ENCODE results near the gene RUFY1. TPM values are rescaled to one million over a fixed set of nuclear protein-coding genes. Genes with fewer than 3 reads are reported as not detected.

The RUFY1 gene
- total RNA-seq, 1 experiment from 2014 or later, result 34.0 TPM

DNA sequence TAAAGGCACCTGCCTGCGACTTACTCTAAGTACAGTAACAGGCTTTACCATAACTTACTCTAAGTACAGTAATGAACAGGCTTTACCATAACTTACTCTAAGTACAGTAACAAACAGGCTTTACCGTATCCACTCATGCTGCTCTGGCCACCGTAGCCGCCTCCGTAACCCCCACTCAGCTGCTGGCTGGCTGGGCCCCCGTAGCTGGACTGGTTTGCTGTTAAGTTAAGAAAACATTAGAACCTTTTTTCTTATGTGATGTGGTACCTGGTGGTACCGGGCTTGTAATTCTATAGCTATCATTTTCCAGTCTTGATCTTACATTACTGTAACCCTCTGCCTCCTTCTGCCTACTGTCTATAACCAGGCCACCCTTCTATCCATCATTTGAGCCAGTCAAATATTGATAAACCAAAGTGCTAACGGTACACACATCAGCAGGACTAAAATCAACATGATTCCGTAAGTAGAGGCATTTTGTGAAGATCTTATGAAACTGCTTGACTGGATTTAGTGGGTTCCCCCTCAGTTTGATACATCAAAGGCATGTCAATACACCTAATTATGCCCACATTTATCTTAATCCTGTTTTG is 65.7 kb downstream of the RUFY1 start:
- POLR2A ChIA-PET, result interaction anchor here (0.6 kb wide), 1 partner anchor 473 kb away, joined by 4 read pairs; no protein-coding TSS in a partner anchor
- peaks cover 92% of the 10 kb centered on the region for H3K36me3 Mint-ChIP-seq
- peak overlapping the region; percentile 77 for H3K27ac Mint-ChIP-seq
- H3K9me3 Mint-ChIP-seq, result no peaks in the 10 kb centered on the region
- H3K27me3 Mint-ChIP-seq (ENCODE audit: low read depth), result no peaks in the 10 kb centered on the region
- TF ChIP-seq ZNF671 (CRISPR knock-in tag; IDR thresholded peaks at IDR 0.05), result peak; percentile 37; the same call in 1 of the 2 replicates
- no peak for TF ChIP-seq NR3C1 (CRISPR knock-in tag; conservative IDR thresholded peaks at IDR 0.05; ENCODE audit: low read depth)
- TF ChIP-seq, protein P1, sequence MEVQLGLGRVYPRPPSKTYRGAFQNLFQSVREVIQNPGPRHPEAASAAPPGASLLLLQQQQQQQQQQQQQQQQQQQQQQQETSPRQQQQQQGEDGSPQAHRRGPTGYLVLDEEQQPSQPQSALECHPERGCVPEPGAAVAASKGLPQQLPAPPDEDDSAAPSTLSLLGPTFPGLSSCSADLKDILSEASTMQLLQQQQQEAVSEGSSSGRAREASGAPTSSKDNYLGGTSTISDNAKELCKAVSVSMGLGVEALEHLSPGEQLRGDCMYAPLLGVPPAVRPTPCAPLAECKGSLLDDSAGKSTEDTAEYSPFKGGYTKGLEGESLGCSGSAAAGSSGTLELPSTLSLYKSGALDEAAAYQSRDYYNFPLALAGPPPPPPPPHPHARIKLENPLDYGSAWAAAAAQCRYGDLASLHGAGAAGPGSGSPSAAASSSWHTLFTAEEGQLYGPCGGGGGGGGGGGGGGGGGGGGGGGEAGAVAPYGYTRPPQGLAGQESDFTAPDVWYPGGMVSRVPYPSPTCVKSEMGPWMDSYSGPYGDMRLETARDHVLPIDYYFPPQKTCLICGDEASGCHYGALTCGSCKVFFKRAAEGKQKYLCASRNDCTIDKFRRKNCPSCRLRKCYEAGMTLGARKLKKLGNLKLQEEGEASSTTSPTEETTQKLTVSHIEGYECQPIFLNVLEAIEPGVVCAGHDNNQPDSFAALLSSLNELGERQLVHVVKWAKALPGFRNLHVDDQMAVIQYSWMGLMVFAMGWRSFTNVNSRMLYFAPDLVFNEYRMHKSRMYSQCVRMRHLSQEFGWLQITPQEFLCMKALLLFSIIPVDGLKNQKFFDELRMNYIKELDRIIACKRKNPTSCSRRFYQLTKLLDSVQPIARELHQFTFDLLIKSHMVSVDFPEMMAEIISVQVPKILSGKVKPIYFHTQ (CRISPR knock-in tag; IDR thresholded peaks at IDR 0.05), result 0 out of 2 replicates have a peak, but pooled peaks have one; percentile 31
- no peak for TF ChIP-seq SMAD4 (CRISPR knock-in tag; IDR thresholded peaks at IDR 0.05)
- TF ChIP-seq CREM (CRISPR knock-in tag; IDR thresholded peaks at IDR 0.05), result no peak
- CTCF ChIA-PET, result no interaction called here
- ATAC-seq (no peak), DNase-seq (ENCODE audit: low spot score) (no peak)
- no peak overlapping the region for H3K4me3 Mint-ChIP-seq
- peaks cover 36% of the 10 kb centered on the region for H3K4me1 Mint-ChIP-seq

DNA sequence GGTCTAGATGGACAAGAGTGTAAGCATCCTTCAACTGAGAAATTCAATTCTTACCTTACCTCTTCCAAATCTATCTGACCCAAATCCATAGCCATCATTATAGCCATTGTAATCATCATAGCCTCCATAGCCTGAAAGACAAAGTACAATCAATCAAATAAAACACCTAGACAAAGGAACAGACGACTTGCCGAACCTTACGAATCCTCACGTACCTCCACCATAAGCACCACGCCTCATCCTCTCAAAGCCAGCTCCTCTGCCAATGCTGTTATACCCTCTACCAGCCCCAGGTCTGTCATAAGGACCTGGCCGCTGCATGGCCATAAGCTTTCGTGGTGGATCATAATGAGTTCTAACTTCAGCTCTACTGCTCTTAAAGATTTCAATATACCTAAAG is 67.6 kb downstream of the RUFY1 start:
- peaks cover 94% of the 10 kb centered on the region for H3K36me3 Mint-ChIP-seq
- ATAC-seq (no peak), DNase-seq (ENCODE audit: low spot score) (no peak)
- no peak for TF ChIP-seq TP53 (CRISPR knock-in tag; IDR thresholded peaks at IDR 0.05)
- TF ChIP-seq ZNF121 (CRISPR knock-in tag; IDR thresholded peaks at IDR 0.05), result no peak
- TF ChIP-seq ZNF423 (CRISPR knock-in tag; IDR thresholded peaks at IDR 0.05), result no peak
- no peak for TF ChIP-seq FOXJ3 (CRISPR knock-in tag; IDR thresholded peaks at IDR 0.05; ENCODE audit: borderline replicate concordance)
- TF ChIP-seq IRF2 (CRISPR knock-in tag; IDR thresholded peaks at IDR 0.05; ENCODE audit: borderline replicate concordance, low read depth), result no peak
- TF ChIP-seq ZNF671 (CRISPR knock-in tag; IDR thresholded peaks at IDR 0.05), result no peak
- TF ChIP-seq, protein P2, sequence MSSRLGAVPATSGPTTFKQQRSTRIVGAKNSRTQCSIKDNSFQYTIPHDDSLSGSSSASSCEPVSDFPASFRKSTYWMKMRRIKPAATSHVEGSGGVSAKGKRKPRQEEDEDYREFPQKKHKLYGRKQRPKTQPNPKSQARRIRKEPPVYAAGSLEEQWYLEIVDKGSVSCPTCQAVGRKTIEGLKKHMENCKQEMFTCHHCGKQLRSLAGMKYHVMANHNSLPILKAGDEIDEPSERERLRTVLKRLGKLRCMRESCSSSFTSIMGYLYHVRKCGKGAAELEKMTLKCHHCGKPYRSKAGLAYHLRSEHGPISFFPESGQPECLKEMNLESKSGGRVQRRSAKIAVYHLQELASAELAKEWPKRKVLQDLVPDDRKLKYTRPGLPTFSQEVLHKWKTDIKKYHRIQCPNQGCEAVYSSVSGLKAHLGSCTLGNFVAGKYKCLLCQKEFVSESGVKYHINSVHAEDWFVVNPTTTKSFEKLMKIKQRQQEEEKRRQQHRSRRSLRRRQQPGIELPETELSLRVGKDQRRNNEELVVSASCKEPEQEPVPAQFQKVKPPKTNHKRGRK (CRISPR knock-in tag; IDR thresholded peaks at IDR 0.05; ENCODE audit: borderline replicate concordance), result no peak
- TF ChIP-seq EMX1 (CRISPR knock-in tag; IDR thresholded peaks at IDR 0.05), result no peak
- TF ChIP-seq, protein P3, sequence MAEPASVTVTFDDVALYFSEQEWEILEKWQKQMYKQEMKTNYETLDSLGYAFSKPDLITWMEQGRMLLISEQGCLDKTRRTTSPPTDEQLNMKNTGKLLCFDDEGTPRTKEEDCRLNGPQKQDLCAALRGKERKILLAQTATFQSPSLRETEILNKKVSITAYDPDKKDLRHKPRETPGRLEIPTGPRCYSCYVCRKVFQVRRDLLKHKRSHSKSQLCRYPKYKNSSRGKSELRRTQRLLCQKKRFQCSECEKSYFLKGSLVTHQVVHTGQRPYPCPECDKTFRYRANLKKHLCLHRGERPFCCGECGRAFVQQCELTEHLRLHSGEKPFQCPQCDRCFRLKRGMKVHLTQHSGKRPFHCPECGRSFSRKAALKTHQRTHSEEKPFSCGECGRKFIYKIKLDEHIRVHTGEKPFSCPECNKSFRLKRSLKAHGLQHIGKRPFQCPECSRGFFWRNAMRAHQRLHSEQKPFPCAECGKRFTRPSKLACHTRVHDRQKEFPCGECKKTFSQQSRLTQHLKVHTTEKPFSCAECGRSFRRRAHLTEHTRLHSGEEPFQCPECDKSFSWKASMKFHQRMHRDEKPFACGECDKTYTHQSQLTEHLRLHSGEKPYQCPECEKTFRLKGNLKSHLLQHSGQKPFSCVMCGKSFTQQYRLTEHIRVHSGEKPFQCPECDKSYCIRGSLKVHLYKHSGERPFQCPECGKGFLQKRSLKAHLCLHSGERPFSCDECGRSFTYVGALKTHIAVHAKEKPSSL (CRISPR knock-in tag; conservative IDR thresholded peaks at IDR 0.05), result no peak
- TF ChIP-seq NR1H2 (CRISPR knock-in tag; IDR thresholded peaks at IDR 0.05), result no peak
- no peak for TF ChIP-seq ESRRA (CRISPR knock-in tag; IDR thresholded peaks at IDR 0.05; ENCODE audit: borderline replicate concordance)
- no peak overlapping the region for H3K4me3 Mint-ChIP-seq
- ChIA-PET CTCF (interaction anchor here (0.6 kb wide), 1 partner anchor 1557 kb away, joined by 3 read pairs; no protein-coding TSS in a partner anchor), POLR2A (no interaction called here)
- H3K27me3 Mint-ChIP-seq (ENCODE audit: low read depth), result no peaks in the 10 kb centered on the region
- peaks cover 41% of the 10 kb centered on the region for H3K4me1 Mint-ChIP-seq
- no peaks in the 10 kb centered on the region for H3K9me3 Mint-ChIP-seq
- H3K27ac Mint-ChIP-seq, result peak overlapping the region; percentile 47

DNA sequence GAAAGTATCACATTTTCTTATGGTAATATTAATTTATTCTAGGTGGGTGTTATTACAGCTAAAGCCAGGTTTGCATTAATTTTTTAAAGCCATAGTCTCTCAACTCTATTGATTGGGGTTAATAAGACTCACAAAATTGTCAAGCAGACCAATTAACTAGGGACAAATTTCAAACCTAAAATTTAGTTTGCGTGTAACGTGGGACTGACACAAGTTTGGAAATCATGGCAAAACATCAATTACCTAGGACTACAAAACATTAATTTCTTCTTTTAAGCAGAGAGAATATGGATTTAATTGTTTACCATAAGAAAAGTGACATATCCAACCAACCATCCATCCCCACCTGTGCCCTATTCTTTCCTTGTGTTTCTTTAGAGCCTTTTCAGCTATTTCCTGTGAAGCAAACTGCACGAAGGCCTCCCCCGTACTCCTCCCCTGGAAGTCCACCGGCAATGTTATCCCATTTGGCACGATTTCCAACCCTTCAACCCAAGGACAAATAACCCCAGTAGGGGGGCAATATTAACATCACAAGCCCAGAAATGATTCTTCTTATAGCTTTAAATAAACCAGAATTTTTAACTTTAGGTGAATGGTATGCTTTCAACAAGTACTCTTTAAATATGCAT is 68.7 kb downstream of the RUFY1 start:
- Mint-ChIP-seq H3K4me1 (peaks cover 42% of the 10 kb centered on the region), H3K36me3 (peaks cover 88% of the 10 kb centered on the region), H3K4me3 (peak overlapping the region; percentile 90), H3K27me3 (ENCODE audit: low read depth) (no peaks in the 10 kb centered on the region), H3K9me3 (no peaks in the 10 kb centered on the region), H3K27ac (peak overlapping the region; percentile 88)
- DNase-seq (ENCODE audit: low spot score), result no peak
- POLR2A ChIA-PET, result no interaction called here
- ATAC-seq, result no peak
- CTCF ChIA-PET, result interaction anchor here (0.5 kb wide), 1 partner anchor 14 kb away, joined by 4 read pairs; no protein-coding TSS in a partner anchor
- TF ChIP-seq, protein P2 (CRISPR knock-in tag; IDR thresholded peaks at IDR 0.05; ENCODE audit: borderline replicate concordance), result no peak
- no peak for TF ChIP-seq CBFB (CRISPR knock-in tag; IDR thresholded peaks at IDR 0.05; ENCODE audit: low read depth)
- TF ChIP-seq SOX15 (CRISPR knock-in tag; IDR thresholded peaks at IDR 0.05), result no peak
- TF ChIP-seq, protein P4, sequence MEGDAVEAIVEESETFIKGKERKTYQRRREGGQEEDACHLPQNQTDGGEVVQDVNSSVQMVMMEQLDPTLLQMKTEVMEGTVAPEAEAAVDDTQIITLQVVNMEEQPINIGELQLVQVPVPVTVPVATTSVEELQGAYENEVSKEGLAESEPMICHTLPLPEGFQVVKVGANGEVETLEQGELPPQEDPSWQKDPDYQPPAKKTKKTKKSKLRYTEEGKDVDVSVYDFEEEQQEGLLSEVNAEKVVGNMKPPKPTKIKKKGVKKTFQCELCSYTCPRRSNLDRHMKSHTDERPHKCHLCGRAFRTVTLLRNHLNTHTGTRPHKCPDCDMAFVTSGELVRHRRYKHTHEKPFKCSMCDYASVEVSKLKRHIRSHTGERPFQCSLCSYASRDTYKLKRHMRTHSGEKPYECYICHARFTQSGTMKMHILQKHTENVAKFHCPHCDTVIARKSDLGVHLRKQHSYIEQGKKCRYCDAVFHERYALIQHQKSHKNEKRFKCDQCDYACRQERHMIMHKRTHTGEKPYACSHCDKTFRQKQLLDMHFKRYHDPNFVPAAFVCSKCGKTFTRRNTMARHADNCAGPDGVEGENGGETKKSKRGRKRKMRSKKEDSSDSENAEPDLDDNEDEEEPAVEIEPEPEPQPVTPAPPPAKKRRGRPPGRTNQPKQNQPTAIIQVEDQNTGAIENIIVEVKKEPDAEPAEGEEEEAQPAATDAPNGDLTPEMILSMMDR (IDR thresholded peaks at IDR 0.05), result no peak
- TF ChIP-seq ZNF121 (CRISPR knock-in tag; IDR thresholded peaks at IDR 0.05), result no peak
- TF ChIP-seq, protein P5, sequence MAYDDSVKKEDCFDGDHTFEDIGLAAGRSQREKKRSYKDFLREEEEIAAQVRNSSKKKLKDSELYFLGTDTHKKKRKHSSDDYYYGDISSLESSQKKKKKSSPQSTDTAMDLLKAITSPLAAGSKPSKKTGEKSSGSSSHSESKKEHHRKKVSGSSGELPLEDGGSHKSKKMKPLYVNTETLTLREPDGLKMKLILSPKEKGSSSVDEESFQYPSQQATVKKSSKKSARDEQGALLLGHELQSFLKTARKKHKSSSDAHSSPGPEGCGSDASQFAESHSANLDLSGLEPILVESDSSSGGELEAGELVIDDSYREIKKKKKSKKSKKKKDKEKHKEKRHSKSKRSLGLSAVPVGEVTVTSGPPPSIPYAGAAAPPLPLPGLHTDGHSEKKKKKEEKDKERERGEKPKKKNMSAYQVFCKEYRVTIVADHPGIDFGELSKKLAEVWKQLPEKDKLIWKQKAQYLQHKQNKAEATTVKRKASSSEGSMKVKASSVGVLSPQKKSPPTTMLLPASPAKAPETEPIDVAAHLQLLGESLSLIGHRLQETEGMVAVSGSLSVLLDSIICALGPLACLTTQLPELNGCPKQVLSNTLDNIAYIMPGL (CRISPR knock-in tag; IDR thresholded peaks at IDR 0.05), result no peak
